Stomach smooth muscle (tissue), 2 donors: ENCODE data around the gene TPCN2.

Experiments used
- H3K27ac ChIP-seq: one replicate; pipeline ENCODE4 v1.7.0; 2013; ENCODE audit warnings: mild to moderate bottlenecking, low read length, inconsistent platforms
- H3K27me3 ChIP-seq, 2 donors: one replicate each; pipeline ENCODE4 v1.7.0; 2013; ENCODE audit warnings: low read length in 2 of 2; ENCODE audit not compliant: insufficient read depth in 2 of 2, control insufficient read depth in 1 of 2
- H3K36me3 ChIP-seq, 2 donors: one replicate each; pipeline ENCODE4 v1.7.0; 2013; ENCODE audit warnings: low read length in 2 of 2; ENCODE audit not compliant: control insufficient read depth in 2 of 2, insufficient read depth in 2 of 2
- H3K4me1 ChIP-seq: one replicate; pipeline ENCODE4 v1.7.0; 2013; ENCODE audit warnings: low read length; ENCODE audit not compliant: control insufficient read depth, insufficient read depth
- H3K4me3 ChIP-seq, 2 donors: one replicate each; pipeline ENCODE4 v1.7.0; 2013; ENCODE audit warnings: low read length in 2 of 2
- H3K9ac ChIP-seq, 2 donors: one replicate each; pipeline ENCODE4 v1.7.0; 2013; ENCODE audit warnings: low read length in 2 of 2, mild to moderate bottlenecking in 1 of 2
- H3K9me3 ChIP-seq, 2 donors: one replicate each; pipeline ENCODE4 v1.7.0; 2013; ENCODE audit warnings: low read length in 2 of 2; ENCODE audit not compliant: control insufficient read depth in 2 of 2
- donor health status: healthy.
- donor health status: Pancreatic carcinoma.

TPCN2 gene

DNA sequence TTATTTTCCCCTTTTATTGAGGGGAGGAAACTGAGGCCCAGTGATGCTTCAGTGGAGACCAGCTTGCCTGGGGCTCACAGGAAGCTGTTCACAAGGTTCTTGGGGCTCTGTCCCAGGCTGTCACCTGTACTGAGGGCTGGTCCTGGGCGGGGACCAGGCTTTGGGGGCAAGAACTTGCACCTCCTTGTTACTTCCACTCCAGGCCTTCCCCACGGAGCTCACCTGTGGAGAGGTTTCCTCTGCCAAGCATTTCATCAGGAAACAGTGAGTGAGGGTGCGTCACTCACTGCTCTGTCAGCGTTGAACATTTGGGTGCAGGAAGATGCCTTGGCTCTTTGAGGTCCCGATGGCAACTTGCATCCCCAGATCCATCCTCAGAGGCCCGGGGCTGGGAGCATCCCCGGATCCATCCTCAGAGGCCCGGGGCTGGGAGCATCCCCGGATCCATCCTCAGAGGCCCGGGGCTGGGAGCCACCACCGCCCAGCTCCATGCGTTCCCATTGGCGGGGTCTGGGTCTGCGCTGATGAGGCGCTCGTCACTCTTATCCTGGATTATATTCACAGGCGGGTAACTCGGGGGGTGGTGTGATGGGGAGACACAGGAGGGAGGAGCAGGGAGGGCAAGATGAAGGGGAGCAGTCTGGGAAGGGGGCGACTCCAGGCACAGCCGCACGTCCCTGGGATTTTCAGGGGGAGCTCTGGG, 105.6 kb downstream of the TPCN2 start:
- Histone ChIP-seq H3K4me3 (no peak overlapping the region), H3K9me3 (no peaks in the 10 kb centered on the region), H3K27me3 (no peaks in the 10 kb centered on the region), H3K27ac (no peak overlapping the region), H3K4me1 (peaks cover 13% of the 10 kb centered on the region), H3K9ac (no peak overlapping the region), H3K36me3 (no peaks in the 10 kb centered on the region)

DNA sequence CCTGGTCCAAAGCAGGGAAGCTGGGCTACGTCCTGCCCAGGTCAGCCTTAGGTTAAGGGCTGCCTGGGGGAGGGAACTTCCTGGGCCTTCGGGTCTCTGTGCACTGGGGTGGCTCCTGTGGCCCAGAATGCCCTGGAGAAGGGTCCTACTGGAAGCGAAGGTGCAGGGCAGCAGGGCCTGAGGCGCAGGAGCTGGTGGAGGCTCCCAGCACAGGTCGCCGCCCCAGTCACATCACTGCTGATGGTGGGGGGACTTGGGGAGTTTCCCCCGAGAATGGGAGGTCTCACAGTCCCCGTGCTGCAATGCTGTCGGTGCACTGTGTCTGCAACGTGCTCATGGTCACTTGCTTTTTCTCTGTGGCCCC, 106.2 kb downstream of the TPCN2 start:
- H3K4me1 ChIP-seq = peaks cover 13% of the 10 kb centered on the region
- H3K9ac ChIP-seq = no peak overlapping the region
- H3K27ac ChIP-seq = no peak overlapping the region
- H3K9me3 ChIP-seq = no peaks in the 10 kb centered on the region
- H3K27me3 ChIP-seq = no peaks in the 10 kb centered on the region
- H3K36me3 ChIP-seq = no peaks in the 10 kb centered on the region
- H3K4me3 ChIP-seq = no peak overlapping the region

DNA sequence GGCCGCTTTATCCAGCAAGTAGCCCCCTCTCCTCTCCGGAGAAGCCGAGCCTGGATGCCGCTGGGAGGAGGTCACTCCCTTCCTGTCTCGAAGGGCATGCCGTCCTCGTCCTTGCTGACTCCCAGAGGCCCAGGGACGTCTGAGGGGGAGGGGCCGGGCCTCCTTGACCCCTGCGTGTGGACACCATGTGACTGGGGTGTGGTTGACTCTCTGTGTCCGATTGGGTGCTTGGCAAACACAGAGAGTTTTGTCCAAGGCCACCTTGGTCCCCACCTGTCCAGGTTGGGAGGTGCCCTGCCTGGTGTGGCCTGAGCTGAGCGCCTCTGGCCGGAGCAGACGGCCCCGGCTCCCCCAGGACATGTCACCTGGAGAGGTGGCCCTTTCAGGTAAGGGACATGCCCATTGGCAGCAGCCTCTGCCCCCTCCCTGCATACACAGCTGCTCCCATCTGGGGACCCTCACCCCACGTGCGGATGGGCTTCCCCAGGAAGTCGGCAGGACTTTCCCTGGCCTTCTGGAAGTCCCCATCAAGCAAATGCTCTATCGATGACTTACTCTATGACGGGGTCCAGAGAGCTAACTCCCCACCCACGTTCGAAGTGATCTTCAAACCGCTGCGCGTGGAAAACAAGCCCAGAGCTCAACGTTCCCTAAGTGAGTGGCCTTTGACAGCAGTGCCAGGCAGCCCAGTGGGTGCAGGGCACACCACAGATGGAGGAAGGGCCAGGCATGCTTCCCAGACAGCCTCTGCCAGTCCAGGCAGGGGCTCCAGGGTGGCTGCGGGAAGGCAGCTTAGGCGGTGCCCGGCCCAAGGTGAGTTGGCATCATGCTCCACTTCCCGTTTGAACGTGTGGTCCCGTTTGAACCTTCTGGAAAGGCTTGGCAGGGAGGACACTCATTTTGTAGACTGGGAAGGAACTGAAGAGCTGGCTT, 106.8 kb downstream of the TPCN2 start, which contains the start of gene SMIM38:
Gene SMIM38 (plus strand): TSS at position 634 of the 933 bp plus-strand sequence. CDS start 1,912 bp downstream, outside the sequence.
- peak within 1 kb of the TSS; percentile 46 for H3K27ac ChIP-seq
- H3K4me3 ChIP-seq = peak within 1 kb of the TSS in 1 of 2 donors; percentile 40
- peak within 1 kb of the TSS in 1 of 2 donors; percentile 34 for H3K9ac ChIP-seq
- no peaks in the 10 kb centered on the region for H3K36me3 ChIP-seq
- H3K27me3 ChIP-seq = no peaks in the 10 kb centered on the region
- H3K4me1 ChIP-seq = peaks cover 14% of the 10 kb centered on the region
- no peaks in the 10 kb centered on the region for H3K9me3 ChIP-seq

DNA sequence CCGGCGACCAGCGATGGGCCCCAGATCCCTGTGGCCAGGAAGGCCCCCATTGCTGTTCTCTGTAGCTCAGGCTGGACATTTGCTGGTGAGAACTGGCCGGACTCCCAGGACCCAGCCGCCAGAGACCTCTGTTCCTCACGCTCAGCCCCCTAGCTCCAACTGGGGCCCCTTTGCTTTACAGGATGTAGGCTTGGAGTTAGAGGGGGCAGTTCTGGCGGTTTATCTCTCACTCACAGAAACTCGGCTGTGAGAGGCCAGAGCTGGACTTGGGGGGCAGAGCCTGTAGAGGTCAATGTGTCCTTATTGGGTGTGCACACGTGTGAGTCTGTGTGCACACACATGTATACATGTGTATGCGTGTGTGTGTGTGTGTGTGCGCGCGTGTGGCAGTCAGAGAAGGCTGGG, 107.5 kb downstream of the TPCN2 start:
- H3K4me3 ChIP-seq = no peak overlapping the region
- H3K36me3 ChIP-seq = no peaks in the 10 kb centered on the region
- no peaks in the 10 kb centered on the region for H3K9me3 ChIP-seq
- peaks cover 21% of the 10 kb centered on the region for H3K4me1 ChIP-seq
- H3K27ac ChIP-seq = no peak overlapping the region
- H3K27me3 ChIP-seq = no peaks in the 10 kb centered on the region
- H3K9ac ChIP-seq = no peak overlapping the region

DNA sequence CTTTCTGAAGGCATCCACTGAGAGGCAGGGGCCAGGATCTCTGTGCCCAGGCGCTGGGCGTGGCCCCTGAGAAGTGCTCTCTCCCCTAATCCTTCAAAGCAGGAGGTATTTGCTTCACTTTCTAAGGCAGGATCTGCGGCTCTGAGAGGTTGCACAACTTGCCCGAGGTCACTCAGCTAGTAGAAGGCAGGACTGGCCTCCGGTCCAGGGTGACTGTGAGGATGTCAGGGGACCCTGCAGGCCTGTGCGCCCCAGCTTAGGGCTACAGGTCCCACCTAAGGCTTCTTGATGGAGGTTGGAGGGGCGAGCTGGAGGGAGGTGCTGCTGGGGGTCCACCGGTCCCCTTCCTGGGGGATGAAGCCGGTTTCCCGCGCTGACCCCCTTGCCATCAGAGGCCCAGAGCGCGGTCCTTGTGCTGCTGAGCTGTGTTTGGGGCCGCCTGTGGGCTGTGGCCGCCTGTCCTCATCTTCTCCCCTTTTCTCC, 108.0 kb downstream of the TPCN2 start:
- Histone ChIP-seq H3K27ac (peak overlapping the region; percentile 46), H3K9ac (peak overlapping the region; percentile 34 to 47), H3K4me1 (peaks cover 21% of the 10 kb centered on the region), H3K4me3 (peak overlapping the region in 1 of 2 donors; percentile 40), H3K27me3 (no peaks in the 10 kb centered on the region), H3K36me3 (no peaks in the 10 kb centered on the region), H3K9me3 (no peaks in the 10 kb centered on the region)

DNA sequence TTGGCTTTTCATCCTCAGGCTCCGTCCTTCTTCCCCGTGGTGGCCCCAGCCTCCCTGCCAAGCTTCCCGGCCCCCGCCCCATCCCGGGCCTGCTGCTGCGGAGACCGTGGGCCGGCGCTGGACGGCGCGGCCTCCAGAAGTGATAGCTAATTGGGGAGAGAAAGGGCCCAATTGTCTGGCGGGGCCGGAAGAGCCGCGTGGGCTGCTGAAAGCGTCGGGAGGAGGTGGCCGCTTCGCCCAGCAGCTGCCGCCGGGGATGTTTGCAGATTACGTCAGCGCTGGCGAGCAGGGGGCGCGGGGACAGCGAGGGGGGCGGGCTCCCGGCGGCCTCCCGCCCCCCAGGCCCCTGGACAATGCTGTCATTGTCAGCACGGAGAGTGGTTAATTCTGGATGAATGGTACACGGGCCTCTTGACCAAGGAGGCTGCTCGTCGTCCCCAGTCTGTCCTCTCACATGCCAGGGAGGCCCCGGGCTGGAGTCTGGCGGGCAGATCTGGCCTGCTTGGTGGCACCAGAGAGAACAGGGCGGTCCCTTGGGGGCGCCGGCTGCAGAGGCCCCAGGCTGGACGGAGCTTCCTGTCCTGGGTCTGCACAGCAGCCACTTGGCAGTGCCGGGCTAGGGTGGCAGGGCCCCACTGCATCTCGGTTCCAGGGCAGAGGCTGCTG, 108.6 kb downstream of the TPCN2 start:
- Histone ChIP-seq H3K27me3 (no peaks in the 10 kb centered on the region), H3K9ac (peak overlapping the region; percentile 34 to 51), H3K27ac (peak overlapping the region; percentile 46), H3K36me3 (no peaks in the 10 kb centered on the region), H3K9me3 (no peaks in the 10 kb centered on the region), H3K4me3 (peak overlapping the region in 1 of 2 donors; percentile 40), H3K4me1 (peaks cover 21% of the 10 kb centered on the region)

DNA sequence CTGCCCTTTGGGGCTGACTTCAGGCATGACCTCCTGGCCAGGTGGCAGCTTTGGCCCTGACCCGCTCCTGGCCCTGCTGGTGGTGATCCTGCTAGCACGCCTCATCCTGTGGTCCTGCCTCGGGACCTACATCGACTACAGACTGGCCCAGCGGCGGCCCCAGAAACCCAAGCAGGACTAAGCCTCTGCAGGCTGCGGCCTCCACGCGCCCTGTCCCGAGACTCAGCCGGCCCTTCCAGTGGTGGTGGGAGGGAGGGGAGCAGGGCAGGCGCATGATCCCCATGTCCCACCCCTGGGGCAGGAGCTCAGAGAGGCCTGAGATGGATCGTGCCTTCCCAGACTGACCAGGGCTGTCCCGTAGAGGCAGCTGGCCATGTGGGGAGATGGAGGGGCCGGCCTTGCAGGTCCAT, 109.1 kb downstream of the TPCN2 start:
- Histone ChIP-seq H3K4me3 (no peak overlapping the region), H3K27me3 (no peaks in the 10 kb centered on the region), H3K27ac (peak overlapping the region; percentile 46), H3K4me1 (peaks cover 21% of the 10 kb centered on the region), H3K36me3 (no peaks in the 10 kb centered on the region), H3K9me3 (no peaks in the 10 kb centered on the region), H3K9ac (peak overlapping the region in 1 of 2 donors; percentile 51)

DNA sequence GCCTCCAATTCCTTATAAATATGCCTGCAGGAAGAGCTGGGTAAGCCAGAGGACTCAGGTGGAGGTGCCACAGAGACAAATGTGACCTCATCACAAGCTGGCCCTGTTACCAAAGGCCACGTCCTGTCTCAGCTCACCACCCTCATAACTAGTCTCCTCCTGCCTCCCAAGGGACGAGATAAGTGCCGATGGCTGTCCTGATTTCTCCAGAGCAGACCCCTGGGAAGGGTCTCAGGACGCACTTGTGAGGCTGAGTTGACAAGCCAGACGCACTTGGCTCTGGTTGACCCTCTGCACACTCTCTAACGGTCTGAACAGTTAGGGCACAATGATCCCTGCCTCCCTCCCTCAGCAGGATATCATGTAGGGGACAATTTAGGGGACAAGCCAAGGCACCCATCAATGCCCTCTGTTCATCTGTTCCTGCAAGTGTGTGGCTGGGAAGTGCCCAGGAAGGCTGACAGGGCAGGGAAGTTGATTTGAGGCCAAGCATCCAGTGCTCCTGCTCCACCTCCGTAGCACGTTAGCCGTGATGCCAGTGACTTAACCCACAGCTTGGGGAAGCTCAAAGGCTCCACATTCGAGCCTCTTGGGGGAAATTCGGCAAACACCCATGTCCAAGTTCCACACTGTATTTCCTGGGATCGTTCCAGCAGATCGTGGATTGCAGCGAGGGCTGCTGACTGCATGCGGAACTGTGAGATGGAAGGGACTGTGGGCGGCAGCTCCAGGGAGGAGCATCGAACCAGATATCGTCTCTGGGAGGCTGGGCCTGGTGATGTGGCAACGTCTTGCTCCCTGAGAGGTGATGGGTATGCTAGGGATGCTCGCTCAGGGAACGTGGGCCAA, 109.8 kb downstream of the TPCN2 start:
- Histone ChIP-seq H3K27me3 (no peaks in the 10 kb centered on the region), H3K9ac (no peak overlapping the region), H3K27ac (peak overlapping the region; percentile 46), H3K9me3 (no peaks in the 10 kb centered on the region), H3K36me3 (no peaks in the 10 kb centered on the region), H3K4me3 (no peak overlapping the region), H3K4me1 (peaks cover 21% of the 10 kb centered on the region)

DNA sequence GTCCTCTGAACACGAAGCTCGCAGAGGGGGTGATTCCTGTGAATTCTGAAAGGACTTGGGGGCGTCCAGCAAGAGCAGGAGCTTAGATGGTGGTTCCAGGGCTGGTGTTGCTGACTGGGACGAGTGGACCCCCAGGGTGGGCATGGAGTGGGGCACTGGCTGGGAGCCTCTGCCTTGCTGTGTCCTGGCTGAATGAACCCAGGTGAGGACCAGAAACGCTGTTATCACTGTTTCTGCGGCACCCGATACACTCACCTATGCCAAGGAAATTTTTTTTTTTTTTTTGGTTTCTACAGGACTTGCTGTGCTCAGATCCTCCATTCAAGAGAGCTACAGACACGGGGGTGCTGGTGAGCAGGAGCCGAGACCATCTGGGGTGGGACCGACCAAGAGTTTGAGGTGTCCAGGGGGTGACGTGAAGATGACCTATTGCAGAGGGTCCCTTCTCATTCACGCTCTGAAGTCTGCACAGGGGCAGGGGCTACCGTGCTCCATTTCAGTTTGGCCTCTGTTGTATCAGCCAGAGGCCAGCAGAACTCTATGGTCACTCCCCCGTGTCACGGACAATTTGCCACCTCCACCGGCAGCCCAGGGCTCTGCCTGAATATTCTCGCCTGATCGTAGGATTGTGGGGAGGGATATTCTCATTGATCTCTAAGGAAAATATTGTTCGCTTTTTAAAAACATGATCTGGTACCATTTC, 110.6 kb downstream of the TPCN2 start:
- Histone ChIP-seq H3K4me1 (peaks cover 21% of the 10 kb centered on the region), H3K36me3 (no peaks in the 10 kb centered on the region), H3K27me3 (no peaks in the 10 kb centered on the region), H3K27ac (no peak overlapping the region), H3K9ac (no peak overlapping the region), H3K9me3 (peaks cover 4 to 6% of the 10 kb centered on the region in 2 donors), H3K4me3 (no peak overlapping the region)
